Measurements from ENCODE around the gene FBXO44. TPM values are rescaled to one million over a fixed set of nuclear protein-coding genes. Genes with fewer than 3 reads are reported as not detected.

The FBXO44 gene
- polyA plus RNA-seq, 3 donors, result 1.5 to 17.8 (median 2.0) TPM

- WGBS (ENCODE audit: insufficient coverage), result 85% methylated on average over 5 of the region's 6 CpGs
- no peak overlapping the region for H3K4me2 ChIP-seq (replicated peaks; ENCODE audit: extremely low read depth, low read length, poor library complexity, severe bottlenecking)
- no peak for DNase-seq
- no peak overlapping the region for H3K4me3 Mint-ChIP-seq
- H2AFZ ChIP-seq (ENCODE audit: insufficient read depth, low read depth, low read length, poor library complexity, severe bottlenecking), result no peak overlapping the region
- H3K9me3 ChIP-seq (replicated peaks in 1 of 2; ENCODE audit: control insufficient read depth in 1 of 2, insufficient read depth in 1 of 2, low read length in 2 of 2), result peaks cover 0 to 11% of the 10 kb centered on the region in 2 donors
- H3K36me3 Mint-ChIP-seq, result peaks cover 2% of the 10 kb centered on the region in 2 donors
- no peaks in the 10 kb centered on the region for H3K79me2 ChIP-seq (ENCODE audit: insufficient read depth, low read length)
- H3K4me3 ChIP-seq (replicated peaks in 1 of 3; ENCODE audit: low read depth in 2 of 3, low read length in 3 of 3), result no peak overlapping the region
- no peak overlapping the region for H3K27ac ChIP-seq (ENCODE audit: low read depth in 1 of 2, low read length in 2 of 2)
- intact Hi-C loops (cut with micrococcal nuclease), result no loop called here
- H3K4me1 ChIP-seq (ENCODE audit: control insufficient read depth in 1 of 2, insufficient read depth in 2 of 2, low read length in 2 of 2), result peaks cover 5 to 11% of the 10 kb centered on the region in 2 donors
- no peak for TF ChIP-seq CTCF (IDR thresholded peaks at IDR 0.05)
- H3K9me3 Mint-ChIP-seq, result peaks cover 0 to 17% (median 6%) of the 10 kb centered on the region in 7 donors
- peaks cover 38 to 73% (median 50%) of the 10 kb centered on the region in 3 donors for H3K27me3 Mint-ChIP-seq (ENCODE audit: low read depth in 3 of 3)
- H3K27ac Mint-ChIP-seq, result no peak overlapping the region
- H3K27me3 ChIP-seq (ENCODE audit: control insufficient read depth in 2 of 2, insufficient read depth in 2 of 2, low read length in 2 of 2), result peaks cover 27 to 42% of the 10 kb centered on the region in 2 donors
- H3K4me1 Mint-ChIP-seq, result peaks cover 16% of the 10 kb centered on the region
- no peaks in the 10 kb centered on the region for H4K20me1 ChIP-seq (ENCODE audit: insufficient read depth, low read length)
- H3K9ac ChIP-seq (ENCODE audit: insufficient read depth, low read length, poor library complexity, severe bottlenecking), result no peak overlapping the region
- no peaks in the 10 kb centered on the region for H3K36me3 ChIP-seq (replicated peaks in 1 of 2; ENCODE audit: control insufficient read depth in 1 of 2, insufficient read depth in 2 of 2, low read length in 2 of 2)
Measured at GRCh38 chr1:11695861-11696260, 41.2 kb downstream of the FBXO44 start.

- Histone ChIP-seq H3K9ac (ENCODE audit: insufficient read depth, low read length, poor library complexity, severe bottlenecking) (no peak overlapping the region), H3K79me2 (ENCODE audit: insufficient read depth, low read length) (no peaks in the 10 kb centered on the region), H2AFZ (ENCODE audit: insufficient read depth, low read depth, low read length, poor library complexity, severe bottlenecking) (no peak overlapping the region), H3K36me3 (replicated peaks in 1 of 2; ENCODE audit: control insufficient read depth in 1 of 2, insufficient read depth in 2 of 2, low read length in 2 of 2) (no peaks in the 10 kb centered on the region), H3K9me3 (replicated peaks in 1 of 2; ENCODE audit: control insufficient read depth in 1 of 2, insufficient read depth in 1 of 2, low read length in 2 of 2) (peaks cover 0 to 9% of the 10 kb centered on the region in 2 donors), H3K4me2 (replicated peaks; ENCODE audit: extremely low read depth, low read length, poor library complexity, severe bottlenecking) (no peak overlapping the region), H3K27me3 (ENCODE audit: control insufficient read depth in 2 of 2, insufficient read depth in 2 of 2, low read length in 2 of 2) (peaks cover 16 to 45% of the 10 kb centered on the region in 2 donors), H3K27ac (ENCODE audit: low read depth in 1 of 2, low read length in 2 of 2) (no peak overlapping the region), H3K4me3 (replicated peaks in 1 of 3; ENCODE audit: low read depth in 2 of 3, low read length in 3 of 3) (no peak overlapping the region), H3K4me1 (ENCODE audit: control insufficient read depth in 1 of 2, insufficient read depth in 2 of 2, low read length in 2 of 2) (peaks cover 5 to 11% of the 10 kb centered on the region in 2 donors), H4K20me1 (ENCODE audit: insufficient read depth, low read length) (no peaks in the 10 kb centered on the region)
- no peak overlapping the region for H3K4me3 Mint-ChIP-seq
- WGBS (ENCODE audit: insufficient coverage), result 76% methylated on average over 7 of the region's 8 CpGs
- no peak overlapping the region for H3K27ac Mint-ChIP-seq
- intact Hi-C loops (cut with micrococcal nuclease), result no loop called here
- no peak for DNase-seq
- H3K36me3 Mint-ChIP-seq, result peaks cover 0 to 2% of the 10 kb centered on the region in 2 donors
- no peak for TF ChIP-seq CTCF (IDR thresholded peaks at IDR 0.05)
- H3K9me3 Mint-ChIP-seq, result peaks cover 0 to 15% (median 5%) of the 10 kb centered on the region in 7 donors
- H3K27me3 Mint-ChIP-seq (ENCODE audit: low read depth in 3 of 3), result peaks cover 33 to 65% (median 48%) of the 10 kb centered on the region in 3 donors
- peaks cover 14% of the 10 kb centered on the region for H3K4me1 Mint-ChIP-seq
Measured at GRCh38 chr1:11697188-11697892, 42.7 kb downstream of the FBXO44 start.
